OCI-LY1 (cell line): ENCODE results near the gene DPYSL3.

Source experiments
- EZH2 ChIP-seq: fragments of 200-600 bp; sonication (generic), shearing (Covaris generic); IDR thresholded peaks from 2 replicates; pipeline ENCODE4 v1.8.0; 2017; ENCODE audit warnings: borderline replicate concordance, mixed run types, mild to moderate bottlenecking, antibody characterized with exemption, low read length, moderate library complexity, mixed read lengths
- TF ChIP-seq, protein P1 (sequence below): fragments of 200-600 bp; sonication (generic), shearing (Covaris generic); IDR thresholded peaks from 2 replicates; pipeline ENCODE4 v1.5.1; 2017; ENCODE audit warnings: mild to moderate bottlenecking, antibody characterized with exemption, low read length, moderate library complexity, mixed read lengths

DNA sequence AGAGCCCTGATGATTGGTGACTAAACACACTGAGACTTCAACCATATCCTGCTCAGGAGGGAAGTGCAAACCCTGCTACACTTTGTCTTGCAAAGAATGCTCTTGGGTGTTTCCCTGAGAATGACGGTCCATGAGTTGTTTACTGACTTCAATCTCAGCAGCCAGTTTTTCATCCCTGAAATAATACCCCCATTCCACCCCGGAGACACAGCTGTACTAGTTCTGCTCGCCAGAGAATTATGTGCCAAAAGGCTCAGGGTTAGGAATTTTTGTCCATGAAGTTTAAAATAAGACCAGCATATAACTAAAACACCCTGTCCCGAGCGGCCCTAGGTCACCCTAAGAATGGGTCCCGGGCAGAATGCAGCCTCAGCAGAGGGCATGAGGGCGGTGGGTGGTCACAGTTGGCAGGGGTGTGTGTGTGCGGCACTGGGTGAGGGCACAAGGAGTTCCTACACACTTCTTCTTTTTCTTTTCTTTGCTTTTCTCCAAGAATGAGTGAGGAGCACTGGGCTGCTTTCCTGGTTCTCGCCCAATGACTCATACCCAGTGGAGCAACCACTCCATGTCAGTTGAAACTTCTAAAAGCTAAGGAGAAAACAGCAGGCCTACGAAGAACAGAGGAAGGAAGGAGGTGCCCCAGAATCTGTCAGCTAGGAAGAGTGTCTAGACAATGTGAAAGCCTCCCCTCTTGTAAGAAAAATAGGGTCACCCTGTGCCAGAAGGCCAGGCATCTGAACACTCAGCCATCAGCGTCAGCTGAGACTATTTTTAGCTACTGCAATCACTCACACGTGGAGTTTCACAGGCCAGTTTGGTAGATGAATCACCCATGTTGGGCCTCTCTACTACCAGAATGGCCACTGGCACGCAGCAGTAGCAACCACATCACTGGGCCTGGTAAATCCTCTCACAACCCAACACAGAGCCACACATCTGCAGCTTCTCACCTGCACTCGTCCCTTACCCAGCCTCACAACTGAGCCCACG, 105.9 kb downstream of the DPYSL3 start:
- TF ChIP-seq, protein P1, sequence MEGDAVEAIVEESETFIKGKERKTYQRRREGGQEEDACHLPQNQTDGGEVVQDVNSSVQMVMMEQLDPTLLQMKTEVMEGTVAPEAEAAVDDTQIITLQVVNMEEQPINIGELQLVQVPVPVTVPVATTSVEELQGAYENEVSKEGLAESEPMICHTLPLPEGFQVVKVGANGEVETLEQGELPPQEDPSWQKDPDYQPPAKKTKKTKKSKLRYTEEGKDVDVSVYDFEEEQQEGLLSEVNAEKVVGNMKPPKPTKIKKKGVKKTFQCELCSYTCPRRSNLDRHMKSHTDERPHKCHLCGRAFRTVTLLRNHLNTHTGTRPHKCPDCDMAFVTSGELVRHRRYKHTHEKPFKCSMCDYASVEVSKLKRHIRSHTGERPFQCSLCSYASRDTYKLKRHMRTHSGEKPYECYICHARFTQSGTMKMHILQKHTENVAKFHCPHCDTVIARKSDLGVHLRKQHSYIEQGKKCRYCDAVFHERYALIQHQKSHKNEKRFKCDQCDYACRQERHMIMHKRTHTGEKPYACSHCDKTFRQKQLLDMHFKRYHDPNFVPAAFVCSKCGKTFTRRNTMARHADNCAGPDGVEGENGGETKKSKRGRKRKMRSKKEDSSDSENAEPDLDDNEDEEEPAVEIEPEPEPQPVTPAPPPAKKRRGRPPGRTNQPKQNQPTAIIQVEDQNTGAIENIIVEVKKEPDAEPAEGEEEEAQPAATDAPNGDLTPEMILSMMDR = no peak
- no peak for TF ChIP-seq EZH2
